Muscle of leg (tissue), 11 donors: Measurements from ENCODE around the gene UCHL1. TPM values are rescaled to one million over a fixed set of nuclear protein-coding genes. Genes with fewer than 3 reads are reported as not detected.
A peak's percentile ranks its signal among the peaks of the same experiment; 100 is the strongest.

Source experiments
- DNase-seq: peaks from one replicate; pipeline ENCODE4 v3.0.0; 2013
- H3K27ac ChIP-seq: one replicate; pipeline ENCODE4 v1.5.1; 2013; ENCODE audit warnings: mild to moderate bottlenecking, low read length, control low read depth
- H3K27me3 ChIP-seq: one replicate; pipeline ENCODE4 v1.6.1; 2013; ENCODE audit warnings: low read length; ENCODE audit not compliant: control insufficient read depth, insufficient read depth
- H3K36me3 ChIP-seq: one replicate; pipeline ENCODE4 v1.6.1; 2013; ENCODE audit warnings: low read length; ENCODE audit not compliant: control insufficient read depth, insufficient read depth
- H3K4me1 ChIP-seq: one replicate; pipeline ENCODE4 v1.6.1; 2013; ENCODE audit warnings: low read length; ENCODE audit not compliant: control insufficient read depth, insufficient read depth
- H3K4me3 ChIP-seq: one replicate; pipeline ENCODE4 v1.5.1; 2013; ENCODE audit warnings: low read length, control low read depth
- H3K9me3 ChIP-seq: replicated peaks from 2 replicates; pipeline ENCODE4 v1.6.1; 2013; ENCODE audit warnings: low read depth, low read length; ENCODE audit not compliant: control insufficient read depth
- WGBS: methylation state at CpG from one replicate; pipeline ENCODE4 v1.1.5; 2013; ENCODE audit warnings: missing lambda C conversion rate; ENCODE audit not compliant: insufficient coverage; 5-methylcytosine and 5-hydroxymethylcytosine counted together
- polyA plus RNA-seq, 8 donors: library from polyadenylated mRNA; unstranded; fragments of 120-200 nt; gene quantifications; one replicate each; pipeline versions ENCODE4 v1.2.1 to v1.2.3, GENCODE V29; 2013; ENCODE audit warnings: inconsistent platforms in 1 of 8, low replicate concordance in 1 of 8; ENCODE audit not compliant: insufficient read length in 8 of 8, insufficient read depth in 1 of 8
- total RNA-seq: library from RNA; stranded (reverse); fragments of 120-200 nt; gene quantifications from one replicate; pipeline ENCODE4 v1.2.4, GENCODE V29; 2013

Gene UCHL1
- total and polyA plus RNA-seq, 9 donors = 15.6 to 28.6 (median 22.7) TPM

DNA sequence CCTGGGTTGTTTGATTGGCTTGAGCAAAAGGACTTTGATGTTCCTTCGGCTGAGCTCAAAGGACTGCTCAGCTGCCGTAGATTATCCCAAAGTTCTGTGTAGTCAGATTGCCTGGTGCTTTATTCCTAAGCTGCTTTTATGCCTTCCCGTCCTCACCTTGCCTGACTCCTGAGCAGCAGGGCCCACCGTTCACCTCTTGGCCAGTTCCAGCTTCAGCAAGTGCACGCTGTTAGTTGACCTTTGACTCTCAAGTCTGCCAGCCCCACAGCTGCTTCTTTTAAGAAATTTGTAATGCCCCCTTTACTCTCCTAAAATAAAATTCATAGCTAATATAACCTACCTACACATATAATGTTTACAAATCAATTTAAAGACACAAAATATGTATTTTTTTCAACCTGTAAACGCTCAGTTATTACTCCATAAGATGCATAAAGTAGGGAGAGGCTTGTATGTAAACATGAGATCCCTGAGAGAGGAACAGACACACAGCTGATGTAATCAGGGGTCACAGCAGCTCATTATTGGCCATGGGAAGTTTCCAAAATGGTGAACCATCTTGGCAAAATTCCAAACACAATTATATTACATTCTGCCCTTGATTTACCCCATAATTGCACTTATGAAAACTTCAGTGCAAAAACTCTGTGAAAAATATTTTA, 28.6 kb downstream of the UCHL1 start:
- Histone ChIP-seq H3K36me3 (no peaks in the 10 kb centered on the region), H3K9me3 (peaks cover 3% of the 10 kb centered on the region), H3K27me3 (no peaks in the 10 kb centered on the region), H3K27ac (no peak overlapping the region), H3K4me3 (no peak overlapping the region), H3K4me1 (peaks cover 5% of the 10 kb centered on the region)
- peak; percentile 9 for DNase-seq
- WGBS = 64% methylated on average over 5 of the region's 6 CpGs

DNA sequence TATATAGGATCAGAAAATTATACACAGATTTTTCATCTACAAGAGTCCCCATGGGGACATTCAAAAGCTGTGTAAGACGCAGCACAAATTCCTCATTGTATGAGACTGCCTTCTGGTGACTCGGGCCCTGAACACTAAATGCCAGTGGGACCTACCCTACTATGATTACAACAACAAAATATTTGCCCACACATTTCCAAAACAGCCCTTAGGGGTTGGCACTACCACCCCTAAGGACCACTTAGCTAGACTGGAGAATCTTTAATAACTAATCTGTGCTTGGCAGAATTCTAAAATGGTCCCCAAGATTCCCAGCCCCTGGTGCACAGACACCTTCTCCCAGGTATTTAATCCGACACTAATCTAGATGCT, 29.1 kb downstream of the UCHL1 start:
- no peak for DNase-seq
- H3K27ac ChIP-seq = no peak overlapping the region
- no peak overlapping the region for H3K4me3 ChIP-seq
- no peaks in the 10 kb centered on the region for H3K36me3 ChIP-seq
- no CpG with 5 or more reads among the region's 3 CpGs for WGBS
- H3K27me3 ChIP-seq = no peaks in the 10 kb centered on the region
- H3K9me3 ChIP-seq = peaks cover 3% of the 10 kb centered on the region
- H3K4me1 ChIP-seq = peaks cover 5% of the 10 kb centered on the region

DNA sequence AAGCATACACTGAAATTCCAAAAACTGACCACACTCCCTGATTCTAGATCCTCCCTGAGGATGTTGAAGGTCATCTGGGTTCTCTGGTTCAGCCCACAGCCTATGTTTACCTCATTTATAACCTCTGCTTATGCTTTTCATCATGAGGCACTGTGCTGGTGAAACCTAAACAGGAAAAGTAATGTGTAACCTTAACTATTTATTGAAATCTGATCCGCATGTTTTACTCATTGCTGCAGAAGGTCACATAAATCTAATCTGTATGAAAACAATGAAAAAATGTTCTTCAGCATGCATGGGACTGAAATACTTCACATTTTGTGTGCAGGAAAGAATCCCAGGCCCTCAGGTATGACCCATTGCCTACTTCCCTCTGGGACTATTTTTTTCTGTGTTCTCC, 30.3 kb downstream of the UCHL1 start:
- no peaks in the 10 kb centered on the region for H3K36me3 ChIP-seq
- DNase-seq = no peak
- no peaks in the 10 kb centered on the region for H3K27me3 ChIP-seq
- whole genome bisulfite sequencing = no CpG with 5 or more reads among the region's 1 CpG
- H3K27ac ChIP-seq = no peak overlapping the region
- no peak overlapping the region for H3K4me3 ChIP-seq
- peaks cover 5% of the 10 kb centered on the region for H3K4me1 ChIP-seq
- H3K9me3 ChIP-seq = peaks cover 3% of the 10 kb centered on the region

DNA sequence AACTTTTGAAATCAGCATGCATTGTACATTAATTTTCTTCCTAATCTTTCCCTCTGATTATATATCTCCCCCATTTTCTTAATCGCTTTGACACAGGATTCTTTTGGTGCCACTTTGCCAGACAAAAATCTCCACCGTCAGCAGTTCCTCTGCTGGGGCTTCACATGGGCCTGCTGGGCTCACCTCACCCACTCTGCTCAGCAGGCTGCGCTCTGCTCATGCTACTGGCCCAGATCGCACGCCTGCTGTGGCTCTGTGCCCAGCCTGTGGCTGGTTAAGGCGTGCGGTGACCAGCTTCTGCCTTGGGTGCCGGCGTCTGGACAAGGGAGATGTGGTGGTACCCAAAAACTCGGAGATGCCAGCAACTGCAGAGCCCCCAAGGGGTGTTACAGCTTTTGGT, 31.1 kb downstream of the UCHL1 start:
- DNase-seq = no peak
- 85% methylated on average over 10 of the region's 10 CpGs for WGBS
- H3K27me3 ChIP-seq = no peaks in the 10 kb centered on the region
- no peaks in the 10 kb centered on the region for H3K36me3 ChIP-seq
- H3K27ac ChIP-seq = no peak overlapping the region
- no peak overlapping the region for H3K4me3 ChIP-seq
- peaks cover 3% of the 10 kb centered on the region for H3K9me3 ChIP-seq
- peaks cover 5% of the 10 kb centered on the region for H3K4me1 ChIP-seq

DNA sequence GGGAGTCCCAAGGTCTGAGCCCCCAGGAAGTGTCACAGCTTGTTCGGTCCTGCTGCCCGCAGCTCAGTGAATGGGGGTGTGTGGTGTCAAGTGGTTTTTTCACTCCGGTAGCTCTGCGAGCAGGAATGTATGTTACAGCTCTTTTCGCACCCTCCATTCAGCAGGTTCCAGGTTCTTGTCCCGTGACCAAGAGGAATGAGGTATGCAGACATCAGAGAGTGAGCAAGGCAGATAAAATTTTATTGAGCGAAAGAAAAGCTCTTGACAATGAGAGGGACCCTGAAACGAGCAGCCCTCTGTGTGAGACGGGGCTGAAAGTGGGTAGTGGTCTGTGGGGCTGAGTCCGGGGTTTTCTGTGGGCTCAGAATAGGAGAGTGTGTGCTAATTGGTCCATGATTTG, 31.5 kb downstream of the UCHL1 start:
- H3K36me3 ChIP-seq = no peaks in the 10 kb centered on the region
- WGBS = 93% methylated on average over 9 of the region's 10 CpGs
- H3K27me3 ChIP-seq = no peaks in the 10 kb centered on the region
- peaks cover 3% of the 10 kb centered on the region for H3K9me3 ChIP-seq
- H3K4me3 ChIP-seq = no peak overlapping the region
- H3K4me1 ChIP-seq = peaks cover 5% of the 10 kb centered on the region
- H3K27ac ChIP-seq = no peak overlapping the region
- DNase-seq = no peak

DNA sequence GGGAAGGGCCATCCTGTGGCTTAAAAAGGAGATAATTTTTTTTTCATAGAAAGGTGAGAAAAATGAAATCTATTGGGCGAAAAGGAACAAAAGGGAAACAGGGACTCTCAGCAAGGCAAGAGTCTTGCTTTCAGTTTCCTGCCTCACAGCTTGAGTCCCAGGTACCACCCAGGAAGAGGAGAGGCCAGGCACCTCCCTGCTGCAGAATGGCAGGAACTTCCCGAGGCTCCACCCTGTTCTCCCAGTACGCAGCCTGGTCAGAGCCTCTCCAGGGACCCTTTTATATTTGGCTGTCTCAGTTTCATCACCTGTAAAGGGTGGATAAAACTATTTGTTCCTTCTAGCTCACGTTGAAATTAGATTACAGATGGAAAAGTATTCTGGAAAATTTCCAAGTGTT, 33.8 kb downstream of the UCHL1 start:
- no peak overlapping the region for H3K4me3 ChIP-seq
- H3K4me1 ChIP-seq = peaks cover 2% of the 10 kb centered on the region
- 81% methylated on average over 2 of the region's 4 CpGs for WGBS
- H3K36me3 ChIP-seq = no peaks in the 10 kb centered on the region
- H3K9me3 ChIP-seq = peaks cover 10% of the 10 kb centered on the region
- DNase-seq = no peak
- no peaks in the 10 kb centered on the region for H3K27me3 ChIP-seq
- H3K27ac ChIP-seq = no peak overlapping the region

DNA sequence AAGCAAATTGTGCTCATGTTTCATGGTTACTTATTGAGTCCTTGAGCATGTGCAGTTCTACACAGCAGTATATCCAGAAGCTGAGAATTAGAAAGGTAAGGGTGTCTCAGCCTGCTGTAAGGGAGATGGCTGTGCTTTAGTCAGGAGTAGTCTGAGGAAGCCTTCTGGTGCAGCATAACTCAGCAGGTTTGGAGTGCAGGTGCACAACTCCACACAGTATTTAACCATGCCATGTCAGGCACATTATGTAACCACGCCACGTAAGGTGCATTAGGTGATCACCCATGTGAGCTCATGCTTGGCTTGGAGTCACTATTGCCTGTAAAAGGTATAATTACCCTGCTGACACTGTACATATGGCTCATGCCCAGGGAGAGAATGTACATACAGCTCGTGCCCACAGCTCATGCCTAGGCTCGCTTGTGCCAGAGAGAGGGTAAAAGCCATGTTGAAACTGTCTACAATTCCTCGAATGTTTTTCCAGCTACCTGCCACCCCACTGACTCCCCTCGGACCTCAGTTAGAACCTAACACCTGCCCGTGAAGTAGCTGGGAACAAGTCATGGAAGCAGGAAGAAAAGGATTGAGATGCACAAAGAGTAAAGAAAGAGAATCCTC, 37.8 kb downstream of the UCHL1 start:
- Histone ChIP-seq H3K27ac (no peak overlapping the region), H3K36me3 (no peaks in the 10 kb centered on the region), H3K9me3 (peaks cover 7% of the 10 kb centered on the region), H3K27me3 (no peaks in the 10 kb centered on the region), H3K4me3 (no peak overlapping the region), H3K4me1 (no peaks in the 10 kb centered on the region)
- 100% methylated on average over 4 of the region's 7 CpGs for WGBS
- DNase-seq = no peak

DNA sequence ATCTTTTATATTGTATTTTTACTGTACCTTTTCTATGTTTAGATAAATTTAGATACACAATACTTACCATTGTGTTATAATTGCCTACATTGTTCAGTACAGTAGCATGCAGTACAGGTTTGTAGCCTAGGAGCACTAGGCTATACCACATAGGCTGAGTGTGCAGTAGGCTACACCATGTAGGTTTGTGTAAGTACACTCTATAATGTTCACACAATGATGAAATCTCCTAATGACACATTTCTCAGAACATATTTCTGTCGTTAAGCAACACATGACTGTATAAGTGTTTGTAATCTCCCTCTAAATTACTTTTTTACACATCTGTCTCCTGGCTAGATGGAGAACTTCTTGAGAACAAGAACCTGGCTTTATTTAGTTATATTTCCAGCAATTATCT, 40.3 kb downstream of the UCHL1 start:
- WGBS = no CpG with 5 or more reads among the region's 1 CpG
- Histone ChIP-seq H3K27ac (no peak overlapping the region), H3K4me1 (no peaks in the 10 kb centered on the region), H3K36me3 (no peaks in the 10 kb centered on the region), H3K4me3 (no peak overlapping the region), H3K27me3 (no peaks in the 10 kb centered on the region), H3K9me3 (peaks cover 7% of the 10 kb centered on the region)
- no peak for DNase-seq

DNA sequence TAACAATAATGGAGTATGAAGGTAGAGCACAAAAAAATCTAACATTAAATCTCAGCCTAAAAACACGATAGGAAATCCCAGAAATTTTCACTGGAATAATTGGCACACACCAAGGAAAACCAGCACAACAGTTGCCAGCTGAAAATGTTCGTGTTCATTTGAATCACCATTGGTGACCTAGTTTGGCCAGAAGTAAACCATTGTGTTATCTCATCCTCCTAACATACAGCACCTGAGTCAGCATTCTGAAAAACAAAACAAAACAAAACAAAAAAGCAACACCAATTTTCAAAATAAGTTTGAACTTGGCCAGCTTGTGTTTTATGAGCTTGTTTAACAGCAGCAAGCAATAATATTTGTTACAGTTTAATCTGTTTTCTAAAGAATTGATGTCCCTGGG, 41.1 kb downstream of the UCHL1 start:
- Histone ChIP-seq H3K36me3 (no peaks in the 10 kb centered on the region), H3K27ac (no peak overlapping the region), H3K27me3 (no peaks in the 10 kb centered on the region), H3K9me3 (peaks cover 7% of the 10 kb centered on the region), H3K4me1 (no peaks in the 10 kb centered on the region), H3K4me3 (no peak overlapping the region)
- WGBS = 0% methylated on average over 1 of the region's 2 CpGs
- DNase-seq = no peak

DNA sequence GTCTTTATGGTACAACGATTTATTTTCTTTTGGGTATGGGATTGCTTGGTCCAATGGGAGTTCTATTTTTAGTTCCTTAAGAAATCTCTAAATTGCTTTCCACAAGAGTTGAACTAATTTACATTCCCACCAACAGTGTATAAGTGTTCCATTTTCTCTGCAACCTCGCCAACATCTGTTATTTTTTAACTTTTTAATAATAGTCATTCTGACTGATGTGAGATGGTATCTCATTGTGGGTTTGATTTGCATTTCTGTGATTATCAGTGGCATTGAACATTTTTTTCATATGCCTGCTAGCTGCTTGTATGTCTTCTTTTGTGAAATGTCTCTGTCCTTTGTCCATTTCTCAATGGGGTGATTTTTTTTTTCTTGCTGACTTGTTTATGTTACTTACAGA, 42.8 kb downstream of the UCHL1 start:
- no peaks in the 10 kb centered on the region for H3K36me3 ChIP-seq

DNA sequence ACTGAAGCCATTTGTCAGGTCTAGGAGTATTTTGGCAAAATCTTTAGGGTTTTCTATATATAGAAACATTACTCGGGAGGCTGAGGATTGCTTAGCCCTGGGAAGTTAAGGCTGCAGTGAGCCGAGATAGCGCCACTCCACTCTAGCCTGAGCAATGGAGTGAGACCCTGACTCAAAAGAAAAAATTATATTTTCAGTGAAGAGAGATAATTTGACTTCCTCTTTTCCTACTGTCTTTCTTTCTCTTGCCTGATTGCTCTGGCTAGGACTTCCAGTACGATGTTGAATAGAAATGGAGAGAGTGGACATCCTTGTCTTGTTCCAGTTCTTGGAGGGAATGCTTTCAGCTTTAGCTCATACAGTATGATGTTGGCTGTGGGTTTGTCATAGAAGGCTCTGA, 44.4 kb downstream of the UCHL1 start:
- Histone ChIP-seq H3K36me3 (no peaks in the 10 kb centered on the region), H3K27me3 (no peaks in the 10 kb centered on the region), H3K4me3 (no peak overlapping the region), H3K9me3 (no peaks in the 10 kb centered on the region), H3K4me1 (peaks cover 9% of the 10 kb centered on the region), H3K27ac (no peak overlapping the region)
- no CpG with 5 or more reads among the region's 4 CpGs for WGBS
- DNase-seq = no peak

More for the DNA sequence above, 42.8 kb downstream of the UCHL1 start:
- Histone ChIP-seq H3K27ac (no peak overlapping the region), H3K4me3 (no peak overlapping the region), H3K4me1 (no peaks in the 10 kb centered on the region), H3K27me3 (no peaks in the 10 kb centered on the region), H3K9me3 (peaks cover 4% of the 10 kb centered on the region)
- no CpG with 5 or more reads among the region's 2 CpGs for WGBS
- no peak for DNase-seq
